Measurements from ENCODE around the gene RSRC1. TPM values are rescaled to one million over a fixed set of nuclear protein-coding genes. Genes with fewer than 3 reads are reported as not detected.

RSRC1 gene
- total RNA-seq, 4 donors from 2014 or later = 22.5 to 41.4 (median 32.9) TPM

DNA sequence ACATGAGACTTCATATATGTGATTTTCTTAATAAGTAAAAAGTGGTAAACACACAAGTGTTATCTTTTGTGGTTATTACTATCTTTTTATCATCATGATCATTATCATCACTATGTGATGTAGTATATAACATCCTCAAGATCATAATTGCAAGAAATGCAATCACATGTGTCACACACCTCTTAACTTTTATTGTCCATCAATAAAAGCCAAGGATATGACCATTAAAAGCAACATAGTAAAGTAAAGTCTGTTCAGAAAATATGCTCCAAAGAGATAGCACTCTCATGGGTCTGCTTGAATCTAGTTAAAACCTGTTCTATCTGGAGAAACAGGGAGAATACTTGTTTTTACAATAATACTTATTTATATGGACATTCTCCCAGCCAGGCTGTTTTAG lies 308.1 kb downstream of the RSRC1 start:
- Histone ChIP-seq H3K36me3 (no peaks in the 10 kb centered on the region), H3K4me3 (no peak overlapping the region), H3K9me3 (no peaks in the 10 kb centered on the region), H3K27me3 (no peaks in the 10 kb centered on the region), H3K4me1 (peaks cover 0 to 17% (median 5%) of the 10 kb centered on the region in 3 donors), H3K27ac (no peak overlapping the region)
- DNase-seq = no peak
- no peak for TF ChIP-seq POLR2A (IDR thresholded peaks at IDR 0.05)
- TF ChIP-seq, protein P1, sequence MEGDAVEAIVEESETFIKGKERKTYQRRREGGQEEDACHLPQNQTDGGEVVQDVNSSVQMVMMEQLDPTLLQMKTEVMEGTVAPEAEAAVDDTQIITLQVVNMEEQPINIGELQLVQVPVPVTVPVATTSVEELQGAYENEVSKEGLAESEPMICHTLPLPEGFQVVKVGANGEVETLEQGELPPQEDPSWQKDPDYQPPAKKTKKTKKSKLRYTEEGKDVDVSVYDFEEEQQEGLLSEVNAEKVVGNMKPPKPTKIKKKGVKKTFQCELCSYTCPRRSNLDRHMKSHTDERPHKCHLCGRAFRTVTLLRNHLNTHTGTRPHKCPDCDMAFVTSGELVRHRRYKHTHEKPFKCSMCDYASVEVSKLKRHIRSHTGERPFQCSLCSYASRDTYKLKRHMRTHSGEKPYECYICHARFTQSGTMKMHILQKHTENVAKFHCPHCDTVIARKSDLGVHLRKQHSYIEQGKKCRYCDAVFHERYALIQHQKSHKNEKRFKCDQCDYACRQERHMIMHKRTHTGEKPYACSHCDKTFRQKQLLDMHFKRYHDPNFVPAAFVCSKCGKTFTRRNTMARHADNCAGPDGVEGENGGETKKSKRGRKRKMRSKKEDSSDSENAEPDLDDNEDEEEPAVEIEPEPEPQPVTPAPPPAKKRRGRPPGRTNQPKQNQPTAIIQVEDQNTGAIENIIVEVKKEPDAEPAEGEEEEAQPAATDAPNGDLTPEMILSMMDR (IDR thresholded peaks at IDR 0.05) = no peak
- intact Hi-C loops (cut with DNase I) = no loop called here

DNA sequence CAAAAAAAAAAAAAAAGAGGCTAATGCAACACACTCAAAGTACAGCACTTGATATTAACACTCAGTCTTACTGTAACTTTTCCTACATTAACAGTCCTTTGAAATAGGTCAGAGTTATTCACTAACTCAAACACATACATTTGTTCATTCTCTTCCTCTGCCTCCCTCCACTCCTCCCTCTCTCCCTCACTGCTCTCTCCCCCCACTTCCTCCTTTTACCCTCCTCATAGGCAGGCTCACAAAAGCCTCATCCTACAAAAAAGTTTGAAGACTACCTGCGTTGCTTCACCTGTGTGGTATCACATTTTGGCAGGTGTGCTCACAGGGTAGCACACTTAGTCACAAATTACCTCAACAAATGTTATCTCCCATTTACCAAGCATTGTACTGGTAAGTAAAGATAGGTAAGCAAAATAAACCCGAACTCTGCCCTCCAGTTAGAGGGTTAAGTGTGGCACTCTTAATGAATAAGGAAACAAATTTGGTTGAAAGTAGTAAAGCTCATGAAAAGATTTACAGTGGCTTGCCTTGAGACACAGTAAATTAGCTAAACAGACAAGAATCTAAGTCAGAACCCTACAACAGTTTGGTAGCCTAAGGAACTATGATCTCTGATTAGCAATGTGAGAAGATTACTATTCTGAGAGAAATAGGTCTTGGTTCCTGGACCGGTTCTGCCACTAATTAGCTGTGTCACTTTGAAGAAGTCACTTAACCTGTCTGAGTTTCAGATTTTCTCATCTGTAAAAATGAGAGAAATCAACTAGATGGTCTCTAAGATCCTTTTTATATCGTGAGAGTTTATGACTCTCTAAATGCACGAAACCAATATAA lies 310.1 kb downstream of the RSRC1 start:
- Histone ChIP-seq H3K4me3 (no peak overlapping the region), H3K27me3 (no peaks in the 10 kb centered on the region), H3K9me3 (no peaks in the 10 kb centered on the region), H3K36me3 (no peaks in the 10 kb centered on the region), H3K27ac (peak overlapping the region in 1 of 4 donors; percentile 38), H3K4me1 (peaks cover 0 to 17% (median 5%) of the 10 kb centered on the region in 3 donors)
- no peak for TF ChIP-seq POLR2A (IDR thresholded peaks at IDR 0.05)
- TF ChIP-seq, protein P1 (IDR thresholded peaks at IDR 0.05) = no peak
- intact Hi-C loops (cut with DNase I) = no loop called here
- 65 to 77% methylated on average over 5 of the region's 5 CpGs for WGBS, 2 donors
- DNase-seq = no peak

- intact Hi-C loops (cut with DNase I) = no loop called here
- Histone ChIP-seq H3K9me3 (no peaks in the 10 kb centered on the region), H3K4me1 (peaks cover 0 to 17% (median 5%) of the 10 kb centered on the region in 3 donors), H3K27me3 (no peaks in the 10 kb centered on the region), H3K36me3 (no peaks in the 10 kb centered on the region), H3K27ac (peak overlapping the region in 1 of 4 donors; percentile 38), H3K4me3 (no peak overlapping the region)
- DNase-seq = no peak
- WGBS, 2 donors = 29 to 31% methylated on average over 3 of the region's 3 CpGs
- TF ChIP-seq, protein P1 (IDR thresholded peaks at IDR 0.05) = no peak
- TF ChIP-seq POLR2A (IDR thresholded peaks at IDR 0.05) = no peak
Measured at GRCh38 chr3:158420654-158421396, 310.9 kb downstream of the RSRC1 start.

- TF ChIP-seq POLR2A (IDR thresholded peaks at IDR 0.05) = no peak
- TF ChIP-seq, protein P1 (IDR thresholded peaks at IDR 0.05) = no peak
- WGBS, 2 donors = 86 to 91% methylated on average over 1 of the region's 1 CpG
- H3K9me3 ChIP-seq = no peaks in the 10 kb centered on the region
- H3K36me3 ChIP-seq = no peaks in the 10 kb centered on the region
- no peak for DNase-seq
- no peaks in the 10 kb centered on the region for H3K4me1 ChIP-seq
- intact Hi-C loops (cut with DNase I) = no loop called here
- H3K27me3 ChIP-seq = no peaks in the 10 kb centered on the region
- H3K4me3 ChIP-seq = no peak overlapping the region
- H3K27ac ChIP-seq = no peak overlapping the region
Measured at GRCh38 chr3:158430448-158430847, 320.6 kb downstream of the RSRC1 start.

- Histone ChIP-seq H3K4me3 (no peak overlapping the region), H3K27me3 (no peaks in the 10 kb centered on the region), H3K4me1 (no peaks in the 10 kb centered on the region), H3K27ac (no peak overlapping the region), H3K36me3 (no peaks in the 10 kb centered on the region), H3K9me3 (no peaks in the 10 kb centered on the region)
- DNase-seq = no peak
- no peak for TF ChIP-seq POLR2A (IDR thresholded peaks at IDR 0.05)
- TF ChIP-seq, protein P1 (IDR thresholded peaks at IDR 0.05) = no peak
- intact Hi-C loops (cut with DNase I) = no loop called here
Measured at GRCh38 chr3:158430968-158431367, 321.1 kb downstream of the RSRC1 start.

Measured in esophagus squamous epithelium (tissue), 5 donors.